Esophagus muscularis mucosa (tissue), 4 donors: ENCODE data around the gene IAH1. TPM values are rescaled to one million over a fixed set of nuclear protein-coding genes. Genes with fewer than 3 reads are reported as not detected.

Experiments
- DNase-seq: peaks from one replicate; pipeline ENCODE4 v3.0.0-alpha.2; 2017; ENCODE audit errors: extremely low spot score
- H3K27ac ChIP-seq, 4 donors: fragments of 200-600 bp; sonication (generic); replicated peaks in 1 of 4; 1 replicate in 3 of 4; 2 replicates in 1 of 4; pipeline ENCODE4 v1.5.1; 2016 to 2019; ENCODE audit warnings: mild to moderate bottlenecking in 1 of 4
- H3K27me3 ChIP-seq, 4 donors: fragments of 200-600 bp; sonication (generic); one replicate each; pipeline versions ENCODE4 v1.5.1 to v1.6.0; 2016 to 2019
- H3K36me3 ChIP-seq, 4 donors: fragments of 200-600 bp; sonication (generic); one replicate each; pipeline ENCODE4 v1.5.1; 2016 to 2019
- H3K4me1 ChIP-seq, 4 donors: fragments of 200-600 bp; sonication (generic); one replicate each; pipeline ENCODE4 v1.5.1; 2016 to 2019
- H3K4me3 ChIP-seq, 4 donors: fragments of 200-600 bp; sonication (generic); 1 replicate in 2 of 4; 2 replicates in 2 of 4; pipeline ENCODE4 v1.5.1; 2016 to 2019; ENCODE audit warnings: mild to moderate bottlenecking in 4 of 4, moderate library complexity in 1 of 4
- H3K9me3 ChIP-seq, 4 donors: fragments of 200-600 bp; sonication (generic); 1 replicate in 3 of 4; 2 replicates in 1 of 4; pipeline ENCODE4 v1.5.1; 2016 to 2019
- EP300 ChIP-seq: sonication (generic); formaldehyde crosslinking; IDR thresholded peaks from one replicate; pipeline ENCODE4 v1.6.1; 2017; ENCODE audit warnings: antibody characterized with exemption
- POLR2A ChIP-seq: fragments of 450-650 bp; IDR thresholded peaks from one replicate; pipeline ENCODE4 v1.6.1; 2017; ENCODE audit warnings: antibody characterized with exemption, moderate library complexity, mild to moderate bottlenecking, low read depth
- POLR2AphosphoS5 ChIP-seq, 2 donors: sonication (generic); formaldehyde crosslinking; IDR thresholded peaks; one replicate each; pipeline ENCODE4 v1.6.1; 2017; ENCODE audit warnings: antibody characterized with exemption in 2 of 2
- WGBS: methylation state at CpG from one replicate; pipeline ENCODE4 v1.1.5; 2018; 5-methylcytosine and 5-hydroxymethylcytosine counted together
- intact Hi-C: fragments of 100-400 bp; cut with DNase I; formaldehyde crosslinking; loops from one replicate; pipeline ENCODE4 v1.15.1; 2023
- total RNA-seq, 4 donors: library from RNA; depleted of rRNA; stranded (reverse); fragments of >200 nt; gene quantifications; one replicate each; pipeline versions ENCODE4 v1.1.0 to v1.2.1, GENCODE V29; 2016
- TF ChIP-seq, protein P1 (sequence below), 3 experiments: fragments of 200-600 bp in 2 of 3; fragments of 450-650 bp in 1 of 3; sonication (generic) in 2 of 3; IDR thresholded peaks; one replicate each; pipeline ENCODE4 v1.5.1; 2017 to 2019; ENCODE audit warnings: antibody characterized with exemption in 3 of 3, mild to moderate bottlenecking in 2 of 3, moderate library complexity in 1 of 3

IAH1 gene
- total RNA-seq, 4 donors from 2014 or later: 53.0 to 101 (median 66.8) TPM

DNA sequence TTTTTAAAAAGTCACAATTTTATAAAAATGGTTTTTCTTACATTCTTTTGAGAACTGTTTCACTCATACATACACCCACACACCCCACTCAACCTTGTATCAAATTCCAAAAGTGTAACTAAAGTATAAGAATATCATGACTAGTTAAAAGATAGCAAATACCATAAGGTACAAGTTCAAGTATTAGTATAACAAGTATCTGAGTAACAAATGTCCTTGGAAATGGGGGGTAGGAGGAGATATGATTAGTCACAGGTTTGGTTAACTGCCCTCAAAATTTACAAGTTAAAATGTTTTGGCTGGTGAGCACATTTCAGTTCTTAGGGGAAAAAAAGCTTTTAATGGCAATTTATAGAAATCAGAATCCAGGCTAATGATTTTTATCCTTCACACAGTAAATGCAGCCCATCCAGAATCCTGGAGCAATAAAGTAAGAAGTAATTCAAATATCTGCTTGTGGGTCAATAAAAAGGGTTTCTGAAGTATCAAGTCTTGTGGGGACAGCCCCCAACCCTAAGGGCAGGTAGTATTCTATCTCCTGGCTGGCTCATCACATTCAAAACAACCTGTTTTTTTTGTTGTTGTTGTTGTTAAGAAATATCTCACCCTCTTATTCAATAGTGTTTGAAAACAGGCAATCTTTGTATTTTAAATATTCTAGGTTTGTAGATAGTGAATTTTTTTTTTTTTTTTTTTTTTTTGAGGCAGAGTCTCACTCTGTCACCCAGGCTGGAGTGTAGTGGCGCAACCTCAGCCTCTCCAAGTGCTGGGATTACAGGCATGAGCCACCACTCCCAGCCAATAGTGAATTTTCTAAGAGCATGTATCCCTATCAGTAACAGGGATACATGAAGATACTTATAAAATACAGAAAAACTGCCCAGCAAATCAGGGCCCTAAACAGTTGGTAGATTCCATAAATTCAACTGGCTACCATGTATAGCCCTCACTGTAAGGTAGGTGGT, 14.5 kb downstream of the IAH1 start:
- Histone ChIP-seq H3K36me3 (peaks cover 88 to 100% (median 98%) of the 10 kb centered on the region in 4 donors), H3K4me1 (no peaks in the 10 kb centered on the region), H3K4me3 (no peak overlapping the region), H3K27me3 (no peaks in the 10 kb centered on the region), H3K27ac (no peak overlapping the region), H3K9me3 (no peaks in the 10 kb centered on the region)
- no peak for TF ChIP-seq POLR2AphosphoS5 (IDR thresholded peaks at IDR 0.05)
- TF ChIP-seq, protein P1, sequence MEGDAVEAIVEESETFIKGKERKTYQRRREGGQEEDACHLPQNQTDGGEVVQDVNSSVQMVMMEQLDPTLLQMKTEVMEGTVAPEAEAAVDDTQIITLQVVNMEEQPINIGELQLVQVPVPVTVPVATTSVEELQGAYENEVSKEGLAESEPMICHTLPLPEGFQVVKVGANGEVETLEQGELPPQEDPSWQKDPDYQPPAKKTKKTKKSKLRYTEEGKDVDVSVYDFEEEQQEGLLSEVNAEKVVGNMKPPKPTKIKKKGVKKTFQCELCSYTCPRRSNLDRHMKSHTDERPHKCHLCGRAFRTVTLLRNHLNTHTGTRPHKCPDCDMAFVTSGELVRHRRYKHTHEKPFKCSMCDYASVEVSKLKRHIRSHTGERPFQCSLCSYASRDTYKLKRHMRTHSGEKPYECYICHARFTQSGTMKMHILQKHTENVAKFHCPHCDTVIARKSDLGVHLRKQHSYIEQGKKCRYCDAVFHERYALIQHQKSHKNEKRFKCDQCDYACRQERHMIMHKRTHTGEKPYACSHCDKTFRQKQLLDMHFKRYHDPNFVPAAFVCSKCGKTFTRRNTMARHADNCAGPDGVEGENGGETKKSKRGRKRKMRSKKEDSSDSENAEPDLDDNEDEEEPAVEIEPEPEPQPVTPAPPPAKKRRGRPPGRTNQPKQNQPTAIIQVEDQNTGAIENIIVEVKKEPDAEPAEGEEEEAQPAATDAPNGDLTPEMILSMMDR (IDR thresholded peaks at IDR 0.05): no peak
- TF ChIP-seq EP300: no peak
- TF ChIP-seq POLR2A: no peak
- no peak for DNase-seq
- intact Hi-C loops: no loop called here
- 100% methylated on average over 1 of the region's 1 CpG for WGBS

GRCh38 chr2:9490789-9491188, 16.4 kb downstream of the IAH1 start:
- TF ChIP-seq POLR2AphosphoS5 (IDR thresholded peaks at IDR 0.05): no peak
- TF ChIP-seq POLR2A: no peak
- no peak for DNase-seq
- 74% methylated on average over 2 of the region's 2 CpGs for WGBS
- Histone ChIP-seq H3K27ac (no peak overlapping the region), H3K4me1 (no peaks in the 10 kb centered on the region), H3K9me3 (no peaks in the 10 kb centered on the region), H3K36me3 (peaks cover 85 to 100% (median 98%) of the 10 kb centered on the region in 4 donors), H3K4me3 (no peak overlapping the region), H3K27me3 (no peaks in the 10 kb centered on the region)
- intact Hi-C loops: no loop called here

- intact Hi-C loops: no loop called here
- WGBS: 65% methylated on average over 2 of the region's 2 CpGs
- TF ChIP-seq POLR2A (no peak), POLR2AphosphoS5 (IDR thresholded peaks at IDR 0.05) (no peak), EP300 (no peak)
- TF ChIP-seq, protein P1 (IDR thresholded peaks at IDR 0.05): no peak
- H3K27me3 ChIP-seq: no peaks in the 10 kb centered on the region
- no peak for DNase-seq
- peaks cover 79 to 100% (median 94%) of the 10 kb centered on the region in 4 donors for H3K36me3 ChIP-seq
- H3K9me3 ChIP-seq: no peaks in the 10 kb centered on the region
- no peak overlapping the region for H3K27ac ChIP-seq
- H3K4me1 ChIP-seq: peaks cover 0 to 2% (median under 1%) of the 10 kb centered on the region in 4 donors
- no peak overlapping the region for H3K4me3 ChIP-seq
Observed at GRCh38 chr2:9492927-9493326, 18.6 kb downstream of the IAH1 start.

DNA sequence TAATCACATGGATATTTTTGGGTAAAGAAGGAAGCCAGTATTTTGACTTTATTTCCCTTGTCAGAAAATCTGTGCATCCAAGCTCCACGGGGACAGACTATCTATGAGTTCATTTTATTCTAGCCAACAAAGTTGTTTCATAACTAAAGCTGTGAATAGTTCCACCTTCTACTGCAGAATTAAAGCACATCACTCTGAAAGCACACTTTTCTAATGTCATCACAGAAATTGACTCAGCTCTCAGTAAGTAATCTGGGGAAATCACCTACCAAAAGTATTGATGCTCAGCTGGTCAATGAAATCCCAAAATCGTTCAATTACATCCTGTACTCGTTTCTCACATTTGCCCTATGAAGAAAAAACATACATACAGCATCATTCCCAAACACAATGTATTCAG, 19.1 kb downstream of the IAH1 start:
- H3K27me3 ChIP-seq: no peaks in the 10 kb centered on the region
- intact Hi-C loops: no loop called here
- 84% methylated on average over 3 of the region's 3 CpGs for WGBS

DNA sequence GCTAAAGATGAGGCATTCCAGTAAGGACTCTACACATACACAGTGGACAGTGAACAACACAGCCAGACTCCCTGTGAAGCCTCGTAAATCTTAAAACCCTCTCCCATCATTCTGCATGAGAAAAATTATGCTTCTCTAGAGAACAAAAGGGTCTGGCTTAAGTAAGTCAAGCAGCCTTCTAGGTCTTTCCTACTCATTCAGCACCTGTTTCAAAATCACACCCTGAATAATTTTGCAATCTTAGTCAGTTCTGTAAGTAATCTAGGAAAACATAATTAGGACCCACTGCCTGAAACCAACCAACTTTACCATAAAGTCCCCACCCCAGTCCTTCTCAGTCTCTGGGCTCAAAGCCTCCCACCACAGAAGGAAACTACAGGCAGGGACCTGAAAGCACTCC, 19.7 kb downstream of the IAH1 start:
- no peak overlapping the region for H3K27ac ChIP-seq
- 93% methylated on average over 1 of the region's 1 CpG for WGBS
- no peaks in the 10 kb centered on the region for H3K27me3 ChIP-seq
- DNase-seq: no peak
- intact Hi-C loops: no loop called here
- TF ChIP-seq EP300 (no peak), POLR2A (no peak), POLR2AphosphoS5 (IDR thresholded peaks at IDR 0.05) (no peak)
- TF ChIP-seq, protein P1 (IDR thresholded peaks at IDR 0.05): no peak
- H3K4me3 ChIP-seq: no peak overlapping the region
- peaks cover 70 to 91% (median 83%) of the 10 kb centered on the region in 4 donors for H3K36me3 ChIP-seq
- no peaks in the 10 kb centered on the region for H3K9me3 ChIP-seq
- peaks cover 0 to 12% (median 10%) of the 10 kb centered on the region in 4 donors for H3K4me1 ChIP-seq

More for the DNA sequence above, 19.1 kb downstream of the IAH1 start:
- DNase-seq: no peak
- no peak overlapping the region for H3K4me3 ChIP-seq
- no peak overlapping the region for H3K27ac ChIP-seq
- no peak for TF ChIP-seq POLR2A
- TF ChIP-seq POLR2AphosphoS5 (IDR thresholded peaks at IDR 0.05): no peak
- no peak for TF ChIP-seq EP300
- TF ChIP-seq, protein P1 (IDR thresholded peaks at IDR 0.05): no peak
- peaks cover 76 to 97% (median 89%) of the 10 kb centered on the region in 4 donors for H3K36me3 ChIP-seq
- H3K9me3 ChIP-seq: no peaks in the 10 kb centered on the region
- peaks cover 0 to 8% (median 6%) of the 10 kb centered on the region in 4 donors for H3K4me1 ChIP-seq
